ENCODE measurements around the gene RSPRY1. TPM values are rescaled to one million over a fixed set of nuclear protein-coding genes. Genes with fewer than 3 reads are reported as not detected.
"Not testable (repeated sequence)": the region's sequence is repeated elsewhere in the genome, so short reads cannot be mapped to it uniquely, and the experiment has no call there.

Gene RSPRY1
- total RNA-seq, 1 donor from 2014 or later: 38.3 TPM

GRCh38 chr16:57268804-57269800 is 83.0 kb downstream of the RSPRY1 start:
- intact Hi-C loops (cut with micrococcal nuclease): no loop called here

DNA sequence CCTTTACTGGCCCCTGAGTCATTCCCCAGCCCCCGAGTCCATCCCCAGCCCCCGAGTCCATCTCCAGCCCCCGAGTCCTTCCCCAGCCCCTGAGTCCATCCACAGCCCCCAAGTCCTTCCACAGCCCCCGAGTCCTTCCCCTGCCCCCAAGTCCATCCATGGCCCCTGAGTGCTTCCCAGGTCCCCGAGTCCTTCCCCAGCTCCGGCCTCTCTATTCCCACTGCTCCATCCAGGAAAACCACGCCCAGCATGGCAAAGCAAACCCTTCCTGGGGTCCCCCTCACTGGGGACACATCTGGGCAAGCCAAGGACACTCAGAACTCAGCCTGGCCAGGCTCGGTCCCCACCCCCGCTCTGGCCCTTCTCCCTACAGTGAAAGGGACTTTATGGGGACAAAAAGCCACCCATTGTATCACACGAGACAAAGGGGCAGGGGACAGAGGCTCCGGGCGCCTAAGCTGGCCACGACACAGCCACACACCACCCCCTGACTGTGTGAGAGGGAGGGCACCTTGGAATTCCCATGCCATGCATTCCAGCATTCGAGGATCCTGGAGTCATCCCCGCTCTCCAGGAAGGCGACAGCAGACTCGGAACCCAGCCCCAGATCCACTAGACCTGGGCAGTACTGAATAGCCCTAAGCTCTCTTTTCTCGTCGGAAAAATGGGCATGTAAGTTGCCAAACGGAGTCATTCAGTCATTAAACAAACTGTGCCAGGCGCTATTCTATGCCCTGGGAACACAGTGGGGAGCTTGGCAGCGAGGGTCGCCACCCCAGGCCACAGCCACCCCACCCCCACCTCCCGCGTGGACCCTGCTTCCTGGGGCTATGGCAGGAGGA is 84.3 kb downstream of the RSPRY1 start:
- intact Hi-C loops (cut with micrococcal nuclease): no loop called here

DNA sequence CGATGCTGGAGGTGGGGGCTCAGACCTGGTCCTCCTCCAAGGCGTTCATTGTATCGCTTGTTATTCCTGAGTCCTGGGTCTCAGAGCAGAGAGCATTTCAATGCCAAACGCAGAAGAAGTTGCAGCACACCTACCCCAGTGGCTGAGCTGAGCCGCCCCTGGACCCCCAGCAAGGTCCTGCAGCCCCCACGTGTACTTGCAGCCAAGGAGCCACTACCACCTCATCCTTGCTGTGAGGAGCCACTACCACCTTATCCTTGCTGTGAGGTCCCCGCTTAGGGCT is 84.9 kb downstream of the RSPRY1 start:
- intact Hi-C loops (cut with micrococcal nuclease): no loop called here

GRCh38 chr16:57271867-57272495 is 85.9 kb downstream of the RSPRY1 start:
- intact Hi-C loops (cut with micrococcal nuclease): no loop called here

DNA sequence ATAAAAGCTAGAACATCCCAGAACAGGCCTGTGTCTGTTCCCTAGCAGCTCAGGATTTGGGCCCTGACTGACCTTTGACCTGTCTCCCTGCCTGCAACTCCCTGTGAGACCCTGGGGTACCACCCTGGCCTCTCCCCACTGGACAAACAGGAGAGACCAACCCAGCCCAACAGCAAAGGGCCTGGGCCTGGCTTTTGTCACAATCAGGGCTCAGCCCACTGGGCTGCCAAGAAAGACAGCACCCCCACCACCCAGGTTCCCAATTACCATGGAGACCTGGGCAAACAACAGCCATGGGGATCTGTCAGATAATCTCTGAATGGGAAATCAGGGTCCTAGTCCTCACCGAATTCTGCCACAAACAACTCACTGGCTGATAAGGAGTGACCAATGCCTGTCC is 87.2 kb downstream of the RSPRY1 start:
- intact Hi-C loops (cut with micrococcal nuclease): no loop called here

DNA sequence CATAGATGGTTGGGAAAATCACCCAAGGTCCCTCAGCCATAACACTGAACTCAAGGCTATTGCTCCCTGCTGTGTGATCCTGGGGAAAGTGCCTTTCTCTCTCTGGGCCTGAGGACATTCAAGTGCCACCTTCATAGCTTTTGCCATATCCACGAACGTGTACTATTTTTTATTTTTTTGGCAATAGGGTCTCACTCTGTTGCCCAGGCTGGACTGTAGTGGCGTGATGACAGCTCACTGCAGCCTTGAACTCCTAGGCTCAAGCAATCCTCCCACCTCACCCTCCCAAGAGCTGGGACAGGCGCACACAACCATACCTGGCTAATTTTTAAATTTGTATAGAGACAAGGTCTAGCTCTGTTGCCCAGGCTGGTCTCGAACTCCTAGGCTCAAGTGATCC is 87.7 kb downstream of the RSPRY1 start:
- intact Hi-C loops (cut with micrococcal nuclease): no loop called here

- intact Hi-C loops (cut with micrococcal nuclease): not testable (repeated sequence)
These were observed 89.8 kb downstream of the RSPRY1 start for GRCh38 chr16:57275946-57276345.

DNA sequence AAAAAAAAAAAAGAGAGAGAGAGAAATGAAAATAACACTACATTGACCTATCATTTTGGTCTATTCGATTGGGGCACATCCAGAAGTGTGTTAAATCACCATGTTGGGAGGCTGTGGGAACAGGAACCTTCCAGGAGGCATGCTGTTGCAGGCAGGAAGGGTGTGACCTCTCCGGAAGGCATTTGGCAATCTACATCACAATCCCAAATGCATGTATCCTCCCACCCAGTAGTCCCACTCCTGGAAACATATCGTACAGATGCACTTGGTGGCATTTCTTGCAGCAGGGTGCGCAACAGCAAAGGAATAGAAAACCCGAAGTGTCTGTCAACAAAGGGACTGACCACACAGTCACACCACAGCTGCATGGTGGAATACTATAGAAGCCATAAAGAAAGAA is 90.5 kb downstream of the RSPRY1 start:
- intact Hi-C loops (cut with micrococcal nuclease): no loop called here

GRCh38 chr16:57277586-57277985 is 91.5 kb downstream of the RSPRY1 start:
- intact Hi-C loops (cut with micrococcal nuclease): loop anchor here (1.0 kb wide), 2 partner anchors 23 to 32 kb away; partner anchors contain the start of gene ARL2BP

GRCh38 chr16:57278494-57278893 is 92.4 kb downstream of the RSPRY1 start:
- intact Hi-C loops (cut with micrococcal nuclease): no loop called here

DNA sequence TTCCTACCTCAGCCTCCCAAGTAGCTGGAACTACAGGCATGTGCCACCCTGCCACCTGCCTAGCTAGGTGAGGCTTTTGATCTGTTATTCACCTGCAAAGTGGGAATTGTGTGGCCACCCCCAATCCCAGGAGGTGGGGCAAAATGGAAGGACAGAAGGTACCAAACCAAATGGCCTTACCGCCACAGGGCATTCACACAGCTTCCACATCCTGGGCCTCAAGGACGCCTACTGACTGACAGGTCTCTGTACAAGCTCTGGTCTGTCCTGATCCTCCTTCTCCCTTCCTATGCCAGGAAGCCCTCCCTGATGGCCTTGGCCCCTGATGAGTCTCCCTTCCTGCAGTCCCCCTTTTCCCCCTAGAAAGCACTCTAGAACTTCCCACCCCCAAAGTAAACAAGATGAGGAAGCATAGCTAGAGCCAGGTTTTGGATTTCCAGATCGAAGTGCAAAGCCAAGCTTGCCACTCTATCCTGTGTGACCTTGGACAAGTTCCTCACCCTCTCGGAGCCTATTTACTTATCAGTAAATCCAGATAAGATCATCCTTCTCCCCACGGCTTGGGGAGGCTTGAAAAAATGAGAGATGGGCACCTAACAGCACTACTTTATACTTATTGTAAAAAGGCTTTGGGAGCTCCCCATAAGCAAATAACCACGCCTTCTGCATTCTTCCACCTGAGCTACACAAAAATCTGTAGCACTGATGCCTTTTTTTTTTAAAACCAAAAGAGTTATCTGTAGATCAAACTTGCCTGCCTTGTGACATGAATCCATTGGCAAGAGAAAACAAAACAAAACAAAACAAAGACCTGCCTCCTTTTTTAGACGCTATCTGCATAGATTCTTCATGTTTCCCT is 93.9 kb downstream of the RSPRY1 start:
- intact Hi-C loops (cut with micrococcal nuclease): no loop called here

DNA sequence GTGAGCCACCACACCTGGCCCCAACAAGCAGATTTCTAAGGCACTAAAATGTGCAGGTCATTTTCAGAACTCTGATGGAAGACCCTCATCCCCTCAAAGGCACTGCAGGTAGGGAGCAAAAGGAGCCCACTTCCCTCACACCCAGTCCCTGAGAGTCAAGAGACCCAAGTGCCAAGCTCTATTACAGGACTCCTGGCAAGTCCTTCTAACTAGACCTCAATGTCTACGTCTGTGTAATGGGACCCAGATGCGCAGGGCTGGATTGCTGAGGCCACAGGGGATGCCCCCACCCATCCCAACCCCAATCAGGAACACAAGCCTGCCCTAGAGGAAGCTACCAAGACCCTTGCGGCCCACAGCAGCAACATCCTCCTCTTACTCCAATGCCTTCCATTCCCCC is 95.7 kb downstream of the RSPRY1 start:
- intact Hi-C loops (cut with micrococcal nuclease): no loop called here

DNA sequence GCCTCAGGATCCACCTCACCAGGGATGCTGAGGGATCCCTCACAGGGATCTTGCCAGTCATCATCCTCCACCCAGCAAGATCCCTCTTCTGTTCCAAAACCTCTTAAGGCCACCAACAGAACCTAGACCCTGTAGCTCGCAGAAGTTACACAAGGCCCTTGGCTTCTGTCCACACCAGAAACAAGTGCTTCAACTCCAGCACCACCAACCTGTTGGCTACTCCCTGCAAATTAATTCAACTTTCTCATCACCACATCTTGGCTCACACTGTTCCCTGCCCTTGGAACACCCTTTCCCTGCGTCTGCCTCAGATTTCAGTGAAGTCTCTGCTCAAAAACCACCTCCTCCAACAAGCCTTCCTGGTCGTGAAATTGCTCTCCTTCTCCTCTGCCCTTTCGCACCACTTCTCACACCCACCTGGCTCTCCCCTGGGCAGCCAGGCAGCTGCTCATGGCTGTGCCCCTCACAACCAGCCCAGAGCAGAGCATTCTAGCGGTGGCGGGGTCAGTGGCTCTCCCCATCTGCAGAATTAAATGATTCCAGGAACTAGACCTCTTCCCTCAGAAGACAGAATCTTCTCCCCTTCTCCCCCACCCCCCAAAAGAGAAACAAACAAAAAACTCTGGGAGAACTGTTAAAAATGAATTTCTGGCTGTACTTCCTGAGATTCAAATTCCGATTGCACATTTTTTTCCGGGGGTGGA is 96.5 kb downstream of the RSPRY1 start:
- intact Hi-C loops (cut with micrococcal nuclease): no loop called here

- intact Hi-C loops (cut with micrococcal nuclease): no loop called here
These were observed 97.3 kb downstream of the RSPRY1 start for GRCh38 chr16:57283214-57283958.

DNA sequence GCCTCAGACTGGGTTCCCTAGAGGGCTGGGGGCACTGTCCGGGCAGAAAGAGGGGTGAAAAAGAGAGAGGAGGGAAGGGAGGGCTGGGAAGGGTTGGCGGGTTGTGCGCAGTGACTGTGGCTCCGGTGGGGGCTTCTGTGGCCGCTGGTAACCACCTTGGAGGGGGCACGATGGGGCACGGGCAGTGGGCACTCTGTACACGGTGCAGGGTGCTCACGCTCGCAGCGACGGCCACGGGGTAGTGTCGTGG is 97.8 kb downstream of the RSPRY1 start:
- intact Hi-C loops (cut with micrococcal nuclease): loop anchor here (2.0 kb wide), 3 partner anchors 17 to 97 kb away; partner anchors contain the start of genes ARL2BP, PSME3IP1 and RSPRY1

DNA sequence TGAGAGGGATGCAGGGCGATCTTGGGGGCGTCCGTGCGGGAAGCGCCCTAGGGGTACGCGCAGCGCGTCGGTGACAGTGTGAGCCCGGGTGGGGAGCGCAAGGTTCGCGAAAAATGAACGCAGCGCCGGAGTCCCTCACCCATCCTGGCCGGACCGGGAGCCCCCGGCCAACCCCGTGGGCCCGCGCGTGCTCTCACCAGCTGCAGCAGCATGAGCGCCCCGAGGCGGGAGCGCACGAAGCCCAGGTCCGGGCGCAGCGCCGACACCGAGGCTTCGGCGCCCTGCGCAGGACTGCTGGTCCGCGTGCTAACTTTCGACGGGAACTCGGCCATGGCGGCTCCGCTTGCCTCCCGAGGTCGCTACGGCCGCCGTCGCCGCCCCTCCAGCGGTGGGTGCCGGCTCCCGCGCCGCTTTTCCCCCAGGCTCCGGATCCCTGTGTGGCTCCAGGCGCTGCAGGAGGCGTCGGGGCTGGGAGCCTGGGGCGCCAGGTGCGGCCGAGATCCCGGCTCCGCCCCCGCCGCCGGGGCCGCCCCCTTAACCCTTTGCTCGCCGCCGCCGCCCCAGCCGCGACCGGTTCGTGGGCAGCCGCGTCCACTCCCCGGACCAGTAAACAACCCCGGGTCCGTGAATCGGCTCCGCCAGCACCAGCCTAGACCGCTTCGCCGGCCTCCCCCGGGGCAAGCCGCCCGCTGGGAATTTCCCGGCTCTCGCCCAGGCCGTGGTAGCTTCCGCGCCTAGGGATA is 98.3 kb downstream of the RSPRY1 start, which contains the start of gene PLLP:
TSS of gene PLLP (minus strand) at position 464 of the 743 bp plus-strand sequence. CDS start at position 332, 132 bp downstream.
- intact Hi-C loops (cut with micrococcal nuclease): loop anchor here (2.0 kb wide), 3 partner anchors 18 to 98 kb away; partner anchors contain the start of genes ARL2BP, PSME3IP1 and RSPRY1

- intact Hi-C loops (cut with micrococcal nuclease): loop anchor here (1.0 to 2.0 kb wide), 4 partner anchors 15 to 98 kb away; partner anchors contain the start of genes ARL2BP, PSME3IP1 and RSPRY1
These were observed 98.8 kb downstream of the RSPRY1 start for GRCh38 chr16:57284952-57285363.

- intact Hi-C loops (cut with micrococcal nuclease): loop anchor here (1.0 to 2.0 kb wide), 4 partner anchors 15 to 99 kb away; partner anchors contain the start of genes ARL2BP, PSME3IP1 and RSPRY1
These were observed 99.2 kb downstream of the RSPRY1 start for GRCh38 chr16:57285379-57285778.
